OCI-LY7 (cell line): Measurements from ENCODE around the gene SPRED2.

Source experiments
- CTCF ChIP-seq: fragments of 200-600 bp; sonication (generic); conservative IDR thresholded peaks from 2 replicates; pipeline ENCODE4 v1.5.1; 2014; ENCODE audit warnings: mild to moderate bottlenecking, antibody characterized with exemption, low read length, moderate library complexity, mixed read lengths
- EZH2phosphoT487 ChIP-seq: fragments of 200-600 bp; sonication (generic); IDR thresholded peaks from 2 replicates; pipeline ENCODE4 v1.6.1; 2018; ENCODE audit warnings: low read depth, borderline replicate concordance, mild to moderate bottlenecking, mixed run types, antibody characterized with exemption, low read length, moderate library complexity, mixed read lengths

DNA sequence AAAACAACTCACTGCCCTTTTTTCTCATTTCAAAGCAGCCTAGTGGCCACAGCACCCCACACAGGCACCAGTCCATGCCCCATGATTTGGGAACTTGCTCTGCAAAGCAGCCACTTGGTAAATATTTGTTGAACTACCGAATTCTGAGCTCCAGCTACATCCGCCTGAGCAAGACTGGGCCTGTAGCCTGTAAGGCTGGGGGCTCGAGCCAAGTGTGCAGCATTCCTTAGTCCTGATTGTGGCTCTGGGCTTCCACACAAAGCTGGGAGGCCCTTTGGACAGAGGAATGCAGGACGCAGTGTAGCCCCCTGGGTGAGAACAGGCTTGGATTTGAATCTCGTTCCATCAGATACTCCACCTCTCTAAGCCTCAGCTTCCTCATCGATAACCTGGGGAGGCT is 116.3 kb downstream of the SPRED2 start:
- TF ChIP-seq CTCF (no peak), EZH2phosphoT487 (no peak)
